Measurements from ENCODE around the gene ATG5. TPM values are rescaled to one million over a fixed set of nuclear protein-coding genes. Genes with fewer than 3 reads are reported as not detected.

Gene ATG5
- polyA plus RNA-seq, 1 of the 3 experiments (the other 2 are of a cell fraction), result 15.5 TPM

DNA sequence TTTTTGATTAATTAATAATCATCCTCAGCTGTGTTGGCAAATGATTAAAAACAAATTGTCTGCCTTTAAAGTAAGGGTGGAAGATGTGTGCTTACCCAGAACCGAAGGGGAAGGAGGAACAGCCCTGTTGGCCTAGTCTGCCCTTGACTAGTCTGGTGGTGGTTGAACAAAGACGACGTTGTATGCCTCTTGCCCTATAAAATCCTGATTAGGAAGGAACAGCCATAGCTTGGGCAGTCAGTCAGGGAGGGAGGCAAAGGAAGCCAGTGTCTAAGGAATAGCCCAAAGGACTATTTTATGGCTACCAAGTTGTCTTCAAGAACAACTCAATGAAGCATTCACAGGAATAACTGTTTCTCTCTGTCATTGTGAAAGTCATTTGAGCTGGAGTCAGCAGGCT lies 168.7 kb downstream of the ATG5 start (continued):
- TF ChIP-seq YY1 (IDR thresholded peaks at IDR 0.05; ENCODE audit: low read depth) (no peak), EZH2phosphoT487 (IDR thresholded peaks at IDR 0.05; ENCODE audit: borderline replicate concordance, low read depth) (no peak), NRF1 (IDR thresholded peaks at IDR 0.05; ENCODE audit: low read depth, low read length) (no peak), TAF1 (IDR thresholded peaks at IDR 0.05; ENCODE audit: borderline replicate concordance, low read depth, low read length) (no peak), CTCF (IDR thresholded peaks at IDR 0.05) (no peak)
- TF ChIP-seq, protein P1, sequence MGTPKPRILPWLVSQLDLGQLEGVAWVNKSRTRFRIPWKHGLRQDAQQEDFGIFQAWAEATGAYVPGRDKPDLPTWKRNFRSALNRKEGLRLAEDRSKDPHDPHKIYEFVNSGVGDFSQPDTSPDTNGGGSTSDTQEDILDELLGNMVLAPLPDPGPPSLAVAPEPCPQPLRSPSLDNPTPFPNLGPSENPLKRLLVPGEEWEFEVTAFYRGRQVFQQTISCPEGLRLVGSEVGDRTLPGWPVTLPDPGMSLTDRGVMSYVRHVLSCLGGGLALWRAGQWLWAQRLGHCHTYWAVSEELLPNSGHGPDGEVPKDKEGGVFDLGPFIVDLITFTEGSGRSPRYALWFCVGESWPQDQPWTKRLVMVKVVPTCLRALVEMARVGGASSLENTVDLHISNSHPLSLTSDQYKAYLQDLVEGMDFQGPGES (IDR thresholded peaks at IDR 0.05; ENCODE audit: low read depth, low read length), result no peak

DNA sequence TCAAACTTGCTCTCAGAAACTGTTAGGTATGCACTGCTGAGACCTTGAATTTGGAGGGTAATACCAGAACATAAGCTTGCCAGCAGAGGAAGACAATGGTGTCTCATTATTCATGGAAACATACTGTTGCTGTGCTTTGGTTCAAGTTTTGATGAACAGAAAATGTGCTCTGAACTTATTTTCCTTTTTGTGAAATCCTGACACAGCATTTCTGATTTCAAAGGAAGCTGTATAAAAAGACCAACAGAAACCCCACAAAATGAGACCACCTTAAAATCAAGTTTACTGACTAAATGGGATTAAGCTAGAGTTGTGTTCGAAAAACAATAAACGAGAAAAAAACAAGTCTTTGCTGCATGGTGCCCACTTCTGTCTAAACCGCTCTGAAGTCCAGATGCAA lies 169.1 kb downstream of the ATG5 start:
- 95% methylated on average over 3 of the region's 3 CpGs for WGBS (ENCODE audit: low lambda C conversion rate)
- Histone ChIP-seq H2AFZ (ENCODE audit: low read depth) (no peak overlapping the region), H3K9me3 (no peaks in the 10 kb centered on the region), H3F3A (replicated peaks; ENCODE audit: insufficient read depth) (peaks cover 8% of the 10 kb centered on the region), H3K9ac (no peak overlapping the region), H3K4me3 (ENCODE audit: low read depth in 2 of 2, low read length in 1 of 2) (no peak overlapping the region), H3K27ac (ENCODE audit: low read depth in 2 of 2, low read length in 1 of 2) (no peak overlapping the region), H3K79me2 (ENCODE audit: insufficient read depth) (no peaks in the 10 kb centered on the region), H4K20me1 (ENCODE audit: insufficient read depth) (no peaks in the 10 kb centered on the region), H3K4me1 (ENCODE audit: control insufficient read depth in 1 of 2, insufficient read depth in 2 of 2, low read depth in 1 of 2, low read length in 1 of 2) (peaks cover 9 to 15% of the 10 kb centered on the region in 2 experiments; a peak in 3 of 4 replicates), H3K4me2 (no peak overlapping the region), H3K27me3 (ENCODE audit: insufficient read depth) (no peaks in the 10 kb centered on the region), H3K9me2 (no peaks in the 10 kb centered on the region), H3K36me3 (replicated peaks in 1 of 2; ENCODE audit: control insufficient read depth in 1 of 2, insufficient read depth in 2 of 2, low read length in 1 of 2) (no peaks in the 10 kb centered on the region)
- no peak for TF ChIP-seq SMC3 (IDR thresholded peaks at IDR 0.05; ENCODE audit: low read depth, low read length)
- no peak for TF ChIP-seq PBX3 (IDR thresholded peaks at IDR 0.05)
- no peak for TF ChIP-seq RAD21 (IDR thresholded peaks at IDR 0.05; ENCODE audit: low read length)
- no peak for TF ChIP-seq TCF12 (IDR thresholded peaks at IDR 0.05)
- CTCF ChIA-PET, result interaction anchor here (1.1 kb wide), 1 partner anchor 144 kb away, joined by 3 read pairs; no protein-coding TSS in a partner anchor
- DNase-seq, result no peak
- POLR2A ChIA-PET, result no interaction called here

DNA sequence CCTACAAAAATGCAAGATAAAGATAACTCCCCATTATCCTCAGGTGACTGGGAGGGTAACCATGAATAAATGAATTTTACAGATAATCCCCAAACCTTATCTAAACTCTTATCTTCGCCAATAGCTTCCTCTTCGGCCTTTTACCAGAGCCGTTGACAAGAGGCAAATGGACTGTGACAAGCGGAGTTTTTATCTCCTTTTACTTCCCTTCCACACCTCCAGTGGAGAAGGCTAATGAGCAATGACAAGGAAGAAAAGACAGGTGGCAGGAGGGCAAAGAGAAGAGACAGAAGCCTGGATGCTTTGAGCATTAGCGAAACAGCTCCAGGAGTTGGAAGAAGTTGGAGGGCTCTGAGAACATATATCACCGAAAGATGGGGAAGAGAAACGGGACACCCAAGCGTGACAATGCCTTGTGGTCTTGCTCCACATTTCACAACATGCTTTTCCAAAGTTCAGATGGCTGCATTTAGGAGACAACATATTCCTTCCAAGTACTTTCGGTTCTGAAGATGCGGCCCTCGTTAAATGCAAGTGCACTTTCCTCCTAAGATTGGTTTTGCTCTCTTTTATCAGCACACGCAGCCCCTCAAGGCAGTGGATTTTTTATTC lies 170.2 kb downstream of the ATG5 start:
- Histone ChIP-seq H2AFZ (ENCODE audit: low read depth) (no peak overlapping the region), H3K4me2 (no peak overlapping the region), H3K9me3 (no peaks in the 10 kb centered on the region), H3K27ac (ENCODE audit: low read depth in 2 of 2, low read length in 1 of 2) (no peak overlapping the region), H3K9ac (no peak overlapping the region), H3F3A (replicated peaks; ENCODE audit: insufficient read depth) (peaks cover 8% of the 10 kb centered on the region), H3K4me3 (ENCODE audit: low read depth in 2 of 2, low read length in 1 of 2) (no peak overlapping the region), H3K79me2 (ENCODE audit: insufficient read depth) (no peaks in the 10 kb centered on the region), H4K20me1 (ENCODE audit: insufficient read depth) (no peaks in the 10 kb centered on the region), H3K9me2 (no peaks in the 10 kb centered on the region), H3K36me3 (replicated peaks in 1 of 2; ENCODE audit: control insufficient read depth in 1 of 2, insufficient read depth in 2 of 2, low read length in 1 of 2) (no peaks in the 10 kb centered on the region), H3K4me1 (ENCODE audit: control insufficient read depth in 1 of 2, insufficient read depth in 2 of 2, low read depth in 1 of 2, low read length in 1 of 2) (peaks cover 9 to 15% of the 10 kb centered on the region in 2 experiments; a peak in 3 of 4 replicates), H3K27me3 (ENCODE audit: insufficient read depth) (no peaks in the 10 kb centered on the region)
- ChIA-PET POLR2A (no interaction called here), CTCF (interaction anchor here (0.7 kb wide), 1 partner anchor 42 kb away, joined by 3 read pairs; no protein-coding TSS in a partner anchor)
- DNase-seq, result no peak
- 91% methylated on average over 12 of the region's 12 CpGs for WGBS (ENCODE audit: low lambda C conversion rate)
- TF ChIP-seq TAF1 (IDR thresholded peaks at IDR 0.05; ENCODE audit: borderline replicate concordance, low read depth, low read length), result no peak
- TF ChIP-seq USF1 (IDR thresholded peaks at IDR 0.05; ENCODE audit: borderline replicate concordance, low read depth), result no peak
- no peak for TF ChIP-seq NFIC (IDR thresholded peaks at IDR 0.05; ENCODE audit: borderline replicate concordance)
- TF ChIP-seq, protein P1 (IDR thresholded peaks at IDR 0.05; ENCODE audit: low read depth, low read length), result no peak
- TF ChIP-seq, protein P2, sequence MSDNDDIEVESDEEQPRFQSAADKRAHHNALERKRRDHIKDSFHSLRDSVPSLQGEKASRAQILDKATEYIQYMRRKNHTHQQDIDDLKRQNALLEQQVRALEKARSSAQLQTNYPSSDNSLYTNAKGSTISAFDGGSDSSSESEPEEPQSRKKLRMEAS (IDR thresholded peaks at IDR 0.05; ENCODE audit: low read depth), result no peak
- no peak for TF ChIP-seq NRF1 (IDR thresholded peaks at IDR 0.05; ENCODE audit: low read depth, low read length)

All from SK-N-SH (cell line).